PC-3 (cell line): ENCODE measurements around the gene CIAO3. TPM values are rescaled to one million over a fixed set of nuclear protein-coding genes. Genes with fewer than 3 reads are reported as not detected.
A peak's percentile ranks its signal among the peaks of the same experiment; 100 is the strongest.

Experiments used
- ATAC-seq: fragments of 200-7000 bp; cut with Tn5 transposase; 2 replicates; pipeline ENCODE4 v1.9.1; 2020; ENCODE audit warnings: mild to moderate bottlenecking, moderate library complexity
- BruUV-seq: library from RNA; stranded (reverse); fragments of 400-500 nt; replicated peaks from 2 replicates; lab custom pipeline; 2021; lab: Mats Ljungman, UMichigan
- CTCF ChIA-PET: fragments of 300-600 bp; sonication (Branson Sonifier 250); formaldehyde crosslinking; loops from one replicate; lab custom pipeline; 2022; ENCODE audit warnings: antibody characterized with exemption; lab: Charles Lee
- POLR2A ChIA-PET: fragments of 300-600 bp; sonication (Branson Sonifier 250); formaldehyde crosslinking; loops from one replicate; lab custom pipeline; 2022; ENCODE audit warnings: antibody characterized with exemption; ENCODE audit not compliant: unreplicated experiment; lab: Charles Lee
- DNase-seq: peaks from one replicate; pipeline ENCODE4 v3.0.0-alpha.2; 2015
- H2AFZ ChIP-seq: fragments of 300-600 bp; sonication (generic); 2 replicates; pipeline ENCODE4 v1.6.0; 2016; ENCODE audit warnings: antibody characterized with exemption, low read length
- H3F3A ChIP-seq: fragments of 300-600 bp; sonication (generic); one replicate; pipeline ENCODE4 v1.6.0; 2017; ENCODE audit warnings: antibody characterized with exemption, low read length, control low read depth, mild to moderate bottlenecking; ENCODE audit not compliant: unreplicated experiment
- H3K27ac ChIP-seq: fragments of 300-600 bp; sonication (generic); 2 replicates; pipeline ENCODE4 v1.5.1; 2016; ENCODE audit warnings: mild to moderate bottlenecking, low read length
- H3K27me3 ChIP-seq: fragments of 300-600 bp; sonication (generic); 2 replicates; pipeline ENCODE4 v1.6.1; 2016; ENCODE audit warnings: low read length, mixed read lengths
- H3K36me3 ChIP-seq: fragments of 300-600 bp; sonication (generic); 2 replicates; pipeline ENCODE4 v1.6.1; 2016; ENCODE audit warnings: low read depth, mixed run types, low read length, mixed read lengths
- H3K4me1 ChIP-seq: fragments of 300-600 bp; sonication (generic); 2 replicates; pipeline ENCODE4 v1.5.1; 2016; ENCODE audit warnings: low read length; ENCODE audit not compliant: insufficient read depth
- H3K4me2 ChIP-seq: fragments of 300-600 bp; sonication (generic); 2 replicates; pipeline ENCODE4 v1.6.0; 2016; ENCODE audit warnings: low read length
- H3K4me3 ChIP-seq: fragments of 300-600 bp; sonication (generic); 2 replicates; pipeline ENCODE4 v1.5.1; 2016; ENCODE audit warnings: mild to moderate bottlenecking, low read length, mixed read lengths
- H3K79me2 ChIP-seq: fragments of 300-600 bp; sonication (generic); 2 replicates; pipeline ENCODE4 v1.6.1; 2017; ENCODE audit warnings: low read length, mixed read lengths
- H3K9ac ChIP-seq: fragments of 300-600 bp; sonication (generic); 2 replicates; pipeline ENCODE4 v1.6.0; 2016; ENCODE audit warnings: mild to moderate bottlenecking, low read length
- H3K9me2 ChIP-seq: fragments of 300-600 bp; sonication (generic); replicated peaks from 2 replicates; pipeline ENCODE4 v1.6.1; 2016; ENCODE audit warnings: mixed run types, low read length, mixed read lengths
- H3K9me3 ChIP-seq: fragments of 300-600 bp; sonication (generic); 2 replicates; pipeline ENCODE4 v1.6.1; 2016; ENCODE audit warnings: low read length, mixed read lengths
- H4K20me1 ChIP-seq: fragments of 300-600 bp; sonication (generic); 2 replicates; pipeline ENCODE4 v1.6.1; 2016; ENCODE audit warnings: low read length, mixed read lengths
- CTCF ChIP-seq: fragments of 300-600 bp; sonication (generic); conservative IDR thresholded peaks from 2 replicates; pipeline ENCODE4 v1.5.1; 2017; ENCODE audit warnings: antibody characterized with exemption, low read depth, mild to moderate bottlenecking, low read length
- EZH2 ChIP-seq: fragments of 300-600 bp; sonication (generic); IDR thresholded peaks from one replicate; pipeline ENCODE4 v1.6.1; 2017; ENCODE audit warnings: antibody characterized with exemption, mild to moderate bottlenecking, low read length; ENCODE audit not compliant: unreplicated experiment
- EZH2phosphoT487 ChIP-seq: fragments of 300-600 bp; sonication (generic); IDR thresholded peaks from 2 replicates; pipeline ENCODE4 v1.6.1; 2018; ENCODE audit warnings: mild to moderate bottlenecking, antibody characterized with exemption, low read length, borderline replicate concordance
- intact Hi-C: fragments of 100-400 bp; cut with micrococcal nuclease; formaldehyde crosslinking; loops from 2 replicates; pipeline ENCODE4 v1.9.0; 2023
- total RNA-seq: library from RNA; depleted of rRNA; stranded (reverse); fragments of >200 nt; gene quantifications from 2 replicates; pipeline ENCODE4 v1.2.3, GENCODE V29; 2014

Gene CIAO3
- total RNA-seq, 1 experiment from 2014 or later = 46.1 TPM

GRCh38 chr16:726438-727290 lies 14.1 kb downstream of the CIAO3 start, which contains the start of the genes CCDC78 and HAGHL:
CCDC78 (minus strand) TSS chr16:726443; CDS start chr16:726367, 76 bp downstream.
HAGHL (plus strand) TSS chr16:727106; CDS start chr16:727510, 404 bp downstream.
- ChIA-PET POLR2A (no interaction called here), CTCF (interaction anchor here (0.7 to 1.2 kb wide), 2 partner anchors 13 to 14 kb away, joined by 3 to 5 read pairs; no protein-coding TSS in a partner anchor)
- H3K4me2 ChIP-seq = peak within 1 kb of the TSS; percentile 83
- peaks cover 3% of the 10 kb centered on the region for H3F3A ChIP-seq
- BruUV-seq = no TSS peak
- H3K4me3 ChIP-seq = peak within 1 kb of the TSS; percentile 66
- peak; percentile 53 for DNase-seq
- no peaks in the 10 kb centered on the region for H4K20me1 ChIP-seq
- 0 out of 2 replicates have a peak, but pooled peaks cover 9% of the 10 kb centered on the region for H3K79me2 ChIP-seq
- H3K4me1 ChIP-seq = peaks cover 14% of the 10 kb centered on the region; the same call in 1 of the 2 replicates
- H3K27ac ChIP-seq = no peak within 1 kb of the TSS
- H3K27me3 ChIP-seq = no peaks in the 10 kb centered on the region
- H3K9me3 ChIP-seq = no peaks in the 10 kb centered on the region
- peak within 1 kb of the TSS; percentile 34; the same call in 1 of the 2 replicates for H3K9ac ChIP-seq
- peak; percentile 27 for ATAC-seq
- intact Hi-C loops = no loop called here
- H3K36me3 ChIP-seq = no peaks in the 10 kb centered on the region
- H3K9me2 ChIP-seq = no peaks in the 10 kb centered on the region
- TF ChIP-seq EZH2 = no peak
- no peak for TF ChIP-seq CTCF
- peak; percentile 69; the same call in 1 of the 2 replicates for TF ChIP-seq EZH2phosphoT487
- no peak within 1 kb of the TSS for H2AFZ ChIP-seq

GRCh38 chr16:726188-726437 lies 14.7 kb downstream of the CIAO3 start:
- H4K20me1 ChIP-seq = no peaks in the 10 kb centered on the region
- H3K36me3 ChIP-seq = no peaks in the 10 kb centered on the region
- H2AFZ ChIP-seq = no peak overlapping the region
- no peaks in the 10 kb centered on the region for H3K9me2 ChIP-seq
- peak overlapping the region; percentile 54; the same call in 1 of the 2 replicates for H3K4me2 ChIP-seq
- H3F3A ChIP-seq = peaks cover 3% of the 10 kb centered on the region
- intact Hi-C loops = no loop called here
- BruUV-seq = no TSS peak
- peak overlapping the region; percentile 38; the same call in 1 of the 2 replicates for H3K4me3 ChIP-seq
- peaks cover 17% of the 10 kb centered on the region; the same call in 1 of the 2 replicates for H3K4me1 ChIP-seq
- H3K27me3 ChIP-seq = no peaks in the 10 kb centered on the region
- 0 out of 2 replicates have a peak, but pooled peaks cover 9% of the 10 kb centered on the region for H3K79me2 ChIP-seq
- H3K9me3 ChIP-seq = no peaks in the 10 kb centered on the region
- no peak overlapping the region for H3K9ac ChIP-seq
- ChIA-PET POLR2A (no interaction called here), CTCF (interaction anchor here (0.7 to 1.2 kb wide), 2 partner anchors 12 to 14 kb away, joined by 3 to 5 read pairs; no protein-coding TSS in a partner anchor)
- TF ChIP-seq EZH2phosphoT487 (no peak), EZH2 (no peak), CTCF (no peak)
- DNase-seq = no peak
- no peak overlapping the region for H3K27ac ChIP-seq
- ATAC-seq = no peak
